GM18870 (cell line): ENCODE measurements around the gene SLC25A34.

ENCODE experiments used
- ATAC-seq: cut with Tn5 transposase; IDR thresholded peaks from one replicate; pipeline ENCODE4 v1.9.1; 2021; ENCODE audit warnings: moderate library complexity; ENCODE audit not compliant: unreplicated experiment

Gene SLC25A34

DNA sequence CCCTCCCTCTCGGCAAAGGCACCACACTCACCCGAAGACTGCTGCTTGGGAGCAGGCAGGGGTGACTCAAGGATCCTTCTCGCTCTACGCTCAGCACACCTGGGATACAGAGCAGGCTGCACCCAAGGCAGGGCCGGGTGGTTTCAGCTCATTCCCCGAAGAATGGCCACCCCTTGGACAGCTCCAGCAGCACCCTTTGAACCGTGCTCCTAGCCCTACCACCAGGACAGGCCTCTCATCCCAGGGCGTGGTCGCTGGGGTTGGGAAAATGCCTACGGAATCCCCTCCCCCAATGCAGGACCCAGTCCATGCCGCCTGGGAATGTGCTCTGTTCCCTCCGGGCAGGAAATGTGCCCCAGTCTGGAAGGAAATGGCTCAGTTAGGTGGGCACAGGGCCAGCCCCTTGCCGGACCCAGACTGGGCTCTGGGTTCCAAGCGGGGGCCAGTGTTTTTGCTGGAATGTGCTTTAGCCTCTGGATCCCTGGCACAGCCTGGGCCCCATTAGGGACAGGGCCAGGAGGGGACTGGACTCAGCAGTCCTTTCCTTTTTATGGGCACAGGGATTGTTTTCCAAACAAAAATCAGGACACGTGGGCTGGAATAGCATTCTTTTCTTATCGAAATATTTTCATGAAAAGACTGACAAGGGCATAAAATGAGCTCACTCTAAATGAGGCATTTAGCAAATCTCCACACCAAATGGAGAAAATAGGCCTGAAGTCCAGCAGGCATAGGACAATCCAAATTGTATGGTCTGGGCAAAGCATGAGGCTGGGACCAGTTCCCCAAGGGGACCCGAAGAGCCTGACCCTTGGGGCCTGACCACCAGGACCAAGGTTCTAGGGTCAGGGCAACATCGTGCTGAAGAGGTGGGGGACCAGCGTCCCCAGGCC is 13.6 kb downstream of the SLC25A34 start:
- no peak for ATAC-seq

DNA sequence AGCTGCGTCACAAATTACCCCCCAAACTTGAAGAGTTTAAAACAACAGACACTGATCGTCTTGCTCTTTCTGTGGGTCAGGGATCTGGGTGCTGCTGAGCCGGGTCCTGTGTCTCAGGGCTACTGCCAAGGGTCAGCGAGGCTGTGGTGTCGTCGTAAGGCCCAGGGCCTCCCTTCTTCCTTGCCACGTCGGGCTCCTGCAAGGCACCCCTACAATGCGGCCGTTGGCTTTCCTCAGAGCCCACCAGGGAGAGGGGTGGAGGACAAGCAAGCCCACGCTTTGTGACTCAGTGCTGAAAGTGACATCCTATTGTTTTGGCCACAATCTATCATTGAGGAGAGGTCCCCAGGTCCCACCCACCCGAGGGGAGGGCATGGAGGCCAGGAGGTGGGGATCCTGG is 14.9 kb downstream of the SLC25A34 start:
- no peak for ATAC-seq

DNA sequence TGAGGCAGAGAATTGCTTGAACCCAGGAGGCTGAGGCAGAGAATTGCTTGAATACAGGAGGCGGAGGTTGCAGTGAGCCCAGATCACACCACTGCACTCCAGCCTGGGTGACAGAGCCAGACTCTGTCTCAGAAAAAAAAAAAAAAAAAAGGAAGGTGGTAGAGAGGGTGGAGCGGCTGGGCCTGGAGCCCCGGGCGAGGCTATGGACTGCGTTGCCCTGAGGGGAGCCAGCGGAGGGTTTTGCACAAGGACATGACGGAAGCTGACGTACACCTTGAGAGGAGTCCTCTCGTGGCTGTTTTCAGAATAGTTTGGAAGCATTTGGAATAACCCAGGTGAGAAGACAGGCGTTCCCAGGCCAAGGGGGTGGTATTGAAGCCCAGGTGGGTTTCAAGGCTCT is 15.7 kb downstream of the SLC25A34 start:
- no peak for ATAC-seq

DNA sequence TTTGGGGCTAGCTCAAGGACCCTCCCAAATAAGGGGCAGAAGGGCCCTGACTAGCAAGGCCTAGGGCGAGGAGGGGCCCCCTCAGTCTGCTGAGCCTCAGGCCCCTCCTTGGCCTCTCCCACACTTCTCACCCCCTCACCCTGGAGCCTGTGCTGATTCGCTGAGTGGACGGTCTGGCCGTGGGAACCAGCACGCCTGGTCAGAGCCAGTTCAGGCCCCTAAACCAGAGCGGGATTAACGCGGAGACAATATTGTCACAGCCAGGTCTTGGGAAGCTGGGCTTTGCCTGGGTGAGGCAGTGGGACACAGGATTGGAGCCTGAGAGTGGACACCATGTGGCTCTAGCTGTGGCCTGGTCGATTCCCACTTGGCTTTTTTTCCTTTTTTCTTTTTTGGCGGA is 17.7 kb downstream of the SLC25A34 start:
- ATAC-seq = no peak

DNA sequence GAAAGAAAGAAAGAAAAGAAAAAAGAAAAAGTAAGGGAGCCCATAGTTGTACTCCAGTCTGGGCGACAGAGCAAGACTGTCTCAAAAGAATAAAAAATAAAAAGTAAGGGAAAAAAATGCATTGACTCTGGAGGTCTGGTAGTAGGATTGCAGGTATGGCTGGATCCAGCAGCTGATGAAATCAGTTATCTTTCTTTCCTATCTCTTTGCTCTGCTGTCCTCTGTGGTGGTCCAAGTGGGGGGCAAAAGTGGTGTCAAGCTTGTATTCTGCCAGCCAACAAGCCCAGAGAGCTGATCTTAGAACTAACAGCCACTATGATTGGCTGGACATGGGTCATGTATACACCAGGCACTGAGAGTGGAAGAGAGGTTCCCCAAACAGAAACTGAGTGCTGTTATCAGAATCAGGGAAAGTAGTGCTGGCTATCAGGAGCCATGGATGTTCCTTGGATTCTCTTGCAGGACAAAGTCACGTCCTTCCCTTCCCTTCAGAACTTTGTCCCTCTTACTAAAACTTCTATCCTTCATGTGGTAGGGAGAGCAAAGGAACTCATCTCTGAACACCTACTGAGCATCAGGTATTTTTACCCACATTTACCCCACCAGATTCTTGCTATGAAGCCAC is 19.1 kb downstream of the SLC25A34 start:
- ATAC-seq = no peak

DNA sequence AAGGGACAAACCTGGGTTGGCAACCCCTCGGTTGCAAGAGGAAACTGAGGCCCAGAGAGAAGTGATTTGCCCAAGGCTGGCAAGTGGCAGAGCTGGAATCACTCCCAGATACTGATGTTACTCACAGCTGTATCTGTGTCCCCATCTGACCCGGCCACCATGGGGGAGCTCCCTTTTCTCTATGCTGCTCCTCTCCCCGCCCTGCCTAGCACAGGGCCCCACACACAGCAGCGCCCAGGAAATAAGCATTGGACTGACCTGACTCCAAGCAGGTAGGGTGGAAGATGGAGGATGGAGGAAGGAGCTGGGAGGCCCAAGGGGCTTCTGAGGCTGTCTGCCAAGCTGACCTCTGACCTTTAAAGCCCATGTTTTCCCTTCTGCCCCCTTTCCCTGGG is 19.6 kb downstream of the SLC25A34 start:
- ATAC-seq = no peak

DNA sequence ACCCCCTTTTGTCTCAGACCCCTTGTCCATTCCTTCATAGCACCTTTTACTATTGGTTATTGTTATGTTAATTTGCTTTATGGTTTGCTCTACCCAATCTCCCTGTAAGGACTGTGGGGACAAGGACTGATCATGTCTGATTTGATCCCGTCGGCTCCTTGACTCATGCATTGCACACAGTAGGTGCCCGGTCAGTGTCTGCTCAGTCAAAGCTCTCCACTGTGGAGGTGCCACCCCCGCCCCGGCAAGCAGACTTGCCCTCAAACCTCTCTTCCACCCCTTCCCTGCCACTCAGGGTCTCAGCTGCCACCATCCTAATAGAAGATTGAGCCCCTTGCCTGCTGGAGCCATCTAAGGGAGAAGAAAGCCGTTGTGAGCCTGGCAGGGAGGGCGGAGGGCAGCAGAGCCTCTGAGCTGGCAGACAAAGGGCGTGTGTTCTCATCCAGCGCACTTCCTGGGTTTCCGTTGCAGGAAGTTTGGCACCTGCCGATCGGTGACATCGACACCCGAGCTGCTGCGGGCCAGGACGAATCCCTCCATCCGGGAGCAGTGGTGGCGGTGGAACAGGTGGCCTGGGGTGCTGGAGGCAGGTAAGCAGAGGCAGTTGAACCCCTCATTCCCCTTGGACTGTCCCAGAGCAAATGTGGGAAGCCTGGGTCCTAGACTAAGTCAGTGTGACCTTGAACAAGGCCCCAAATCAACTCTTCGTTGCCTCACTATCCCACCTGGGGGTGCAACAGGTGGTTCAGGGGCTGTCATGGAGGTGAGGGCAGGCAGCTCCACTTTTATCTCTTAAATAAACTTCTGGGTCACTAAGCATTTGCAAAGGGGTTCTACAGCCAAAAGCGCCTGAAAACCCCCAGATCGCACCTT is 20.3 kb downstream of the SLC25A34 start:
- ATAC-seq = no peak

DNA sequence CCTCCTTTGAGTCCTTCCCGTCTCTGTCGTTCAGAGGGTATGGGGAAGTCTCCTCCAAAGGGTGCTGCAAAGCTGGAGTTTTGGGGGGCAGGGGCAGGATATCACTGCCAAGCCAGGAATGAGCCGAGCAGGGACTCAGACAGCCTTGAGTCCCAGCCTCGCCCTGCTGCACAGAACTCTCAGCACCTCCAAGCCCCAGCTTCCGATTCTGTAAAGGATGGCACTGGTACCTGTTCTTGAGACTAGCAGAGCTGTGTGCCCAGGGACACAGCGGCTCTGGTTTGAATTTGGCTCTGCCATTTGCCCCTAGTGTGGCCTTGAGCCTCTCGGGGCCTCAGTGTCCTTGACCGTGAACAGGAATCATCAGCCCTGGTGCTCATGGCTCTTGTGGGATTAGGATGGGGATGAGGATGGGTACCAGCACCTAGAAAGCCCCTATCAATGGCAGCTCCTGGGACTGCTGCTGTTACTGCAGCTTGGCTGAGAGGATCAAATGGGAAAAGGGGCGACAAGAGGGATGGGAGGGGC is 21.0 kb downstream of the SLC25A34 start:
- ATAC-seq = no peak

DNA sequence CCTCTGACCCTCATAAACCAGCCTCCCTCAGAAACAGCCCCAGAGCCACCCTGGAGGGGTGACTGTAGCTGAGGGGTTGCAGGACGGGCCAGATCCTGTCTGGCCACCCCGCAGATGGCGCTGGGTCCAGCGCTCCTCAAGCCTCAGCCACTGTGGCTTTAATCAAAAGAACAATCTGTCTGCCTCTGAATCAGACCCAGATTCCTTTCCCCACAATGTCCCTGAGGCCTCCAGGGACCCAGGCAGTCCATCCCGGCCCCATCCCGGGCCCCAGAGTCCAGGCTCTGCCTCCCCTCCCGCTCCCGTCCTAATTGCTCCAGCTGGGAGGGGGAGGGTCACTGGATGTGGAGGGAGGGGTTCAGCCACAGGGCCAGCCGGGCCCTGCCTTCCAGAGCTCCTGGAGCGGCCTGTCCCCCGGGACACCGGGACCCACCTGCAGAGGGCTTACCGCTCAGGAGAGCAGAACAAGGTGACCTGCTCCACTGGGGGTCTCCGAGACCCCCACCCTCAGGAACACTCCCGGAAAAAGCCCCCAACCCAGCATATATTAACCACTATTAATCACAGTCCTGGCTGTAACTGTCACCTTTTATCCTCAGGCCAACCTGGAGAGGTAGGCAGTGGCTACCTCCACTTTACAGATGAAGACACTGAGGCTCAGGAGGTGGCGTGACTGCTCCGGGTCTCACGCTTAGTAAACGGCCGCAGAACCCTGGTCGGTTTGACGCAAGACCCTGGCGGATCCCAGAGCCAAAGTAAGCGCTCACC is 21.7 kb downstream of the SLC25A34 start:
- ATAC-seq = no peak

DNA sequence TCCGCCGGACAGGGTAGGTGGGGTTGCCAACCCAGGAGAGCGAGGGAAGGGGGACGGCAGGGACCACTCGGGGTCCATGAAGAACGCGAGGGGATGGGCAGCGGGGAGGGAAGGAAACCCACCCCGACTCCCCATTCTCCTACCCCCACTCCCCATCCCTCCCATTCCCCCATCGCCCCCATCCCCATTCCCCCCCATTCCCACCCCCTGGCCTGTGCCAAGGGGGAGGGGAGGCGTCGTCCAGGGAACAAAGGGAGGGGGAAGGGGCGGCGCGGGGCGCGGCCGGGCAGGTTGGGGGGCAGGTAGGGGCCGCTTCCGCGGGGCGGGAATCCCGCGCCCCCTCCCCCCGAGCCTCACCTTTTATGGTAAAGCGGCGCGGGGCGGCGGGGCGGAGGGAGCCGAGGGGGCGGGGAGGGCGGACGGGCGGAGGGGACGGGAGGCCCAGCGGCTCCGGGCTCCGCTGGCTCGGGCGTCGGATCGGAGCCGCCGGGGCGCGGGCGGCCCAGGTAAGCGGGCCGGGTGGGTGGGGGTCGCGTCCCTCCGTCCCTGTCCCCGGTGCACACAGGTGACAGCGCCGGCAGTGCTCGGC is 22.4 kb downstream of the SLC25A34 start, which contains the start of gene FBLIM1:
FBLIM1 (plus strand) TSS at position 453 of the 589 bp plus-strand sequence. CDS start 6,189 bp downstream, outside the sequence.
- no peak for ATAC-seq

DNA sequence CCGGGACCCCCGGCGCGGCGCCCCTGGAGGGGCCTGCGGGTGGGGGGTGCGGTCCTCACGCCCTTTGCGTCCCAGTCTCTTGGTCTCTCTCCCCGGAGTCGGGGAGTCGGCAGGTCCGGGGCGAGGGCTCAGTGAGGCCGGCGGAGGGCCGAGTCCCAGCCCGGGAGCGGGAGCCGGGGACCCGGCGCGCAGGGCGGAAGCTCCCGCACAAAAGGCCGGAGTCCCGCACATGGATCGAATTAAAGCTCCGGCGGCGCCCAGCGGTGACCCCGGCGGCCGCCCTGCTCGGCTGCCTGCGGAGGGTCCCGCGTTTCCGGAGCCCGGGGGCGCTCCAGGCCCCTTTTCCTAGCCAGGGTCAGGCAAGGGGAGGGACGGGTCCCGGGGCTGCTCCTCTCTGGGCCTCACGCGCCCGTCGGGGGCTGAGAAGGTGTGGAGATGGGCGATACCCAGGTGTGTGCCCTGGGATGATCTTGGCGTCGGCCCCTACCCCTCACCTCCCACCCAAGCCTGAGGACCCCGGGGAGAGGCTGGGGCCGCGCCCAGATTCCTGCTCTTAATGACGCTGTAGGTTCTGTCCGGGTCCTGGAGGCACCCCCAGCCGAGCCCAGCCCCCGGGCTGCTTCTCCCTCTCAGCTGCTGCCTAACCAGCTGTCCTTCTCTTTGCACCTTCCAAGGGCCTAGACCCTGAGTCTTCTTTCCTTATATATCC is 23.0 kb downstream of the SLC25A34 start:
- no peak for ATAC-seq

DNA sequence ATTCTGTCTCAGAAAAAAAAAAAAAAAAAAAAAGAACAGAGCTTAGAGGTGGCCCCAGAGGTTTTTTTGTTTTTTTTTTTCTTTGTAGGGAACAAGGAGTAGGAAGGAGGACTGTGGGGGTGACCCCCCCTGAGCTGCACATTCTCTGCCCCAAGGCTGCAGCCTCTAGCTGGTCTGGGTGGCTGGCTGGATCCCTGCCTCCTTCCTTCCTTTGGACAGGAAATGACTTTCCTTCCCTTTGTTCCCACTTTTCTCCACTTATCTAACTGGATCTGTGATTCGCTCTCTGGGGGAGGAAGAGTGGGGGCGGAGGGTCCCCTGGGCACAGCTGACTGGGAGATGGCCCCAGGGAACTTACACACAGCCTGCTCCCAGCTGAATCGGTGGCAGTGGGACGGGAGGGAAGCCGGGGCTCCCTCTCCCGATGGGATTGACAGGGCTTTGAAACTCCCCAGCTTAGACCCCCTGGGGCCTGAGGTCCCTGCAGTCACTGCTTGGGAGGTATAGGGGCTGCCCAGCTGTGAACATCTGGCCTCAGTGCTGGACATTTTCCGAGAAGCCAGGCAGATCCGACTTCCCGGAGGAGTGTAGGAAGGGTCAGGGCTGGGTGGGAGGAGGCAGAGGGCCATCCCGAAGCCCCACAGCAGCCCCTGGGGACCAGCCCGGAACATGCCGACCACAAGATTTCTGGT is 24.6 kb downstream of the SLC25A34 start:
- no peak for ATAC-seq

DNA sequence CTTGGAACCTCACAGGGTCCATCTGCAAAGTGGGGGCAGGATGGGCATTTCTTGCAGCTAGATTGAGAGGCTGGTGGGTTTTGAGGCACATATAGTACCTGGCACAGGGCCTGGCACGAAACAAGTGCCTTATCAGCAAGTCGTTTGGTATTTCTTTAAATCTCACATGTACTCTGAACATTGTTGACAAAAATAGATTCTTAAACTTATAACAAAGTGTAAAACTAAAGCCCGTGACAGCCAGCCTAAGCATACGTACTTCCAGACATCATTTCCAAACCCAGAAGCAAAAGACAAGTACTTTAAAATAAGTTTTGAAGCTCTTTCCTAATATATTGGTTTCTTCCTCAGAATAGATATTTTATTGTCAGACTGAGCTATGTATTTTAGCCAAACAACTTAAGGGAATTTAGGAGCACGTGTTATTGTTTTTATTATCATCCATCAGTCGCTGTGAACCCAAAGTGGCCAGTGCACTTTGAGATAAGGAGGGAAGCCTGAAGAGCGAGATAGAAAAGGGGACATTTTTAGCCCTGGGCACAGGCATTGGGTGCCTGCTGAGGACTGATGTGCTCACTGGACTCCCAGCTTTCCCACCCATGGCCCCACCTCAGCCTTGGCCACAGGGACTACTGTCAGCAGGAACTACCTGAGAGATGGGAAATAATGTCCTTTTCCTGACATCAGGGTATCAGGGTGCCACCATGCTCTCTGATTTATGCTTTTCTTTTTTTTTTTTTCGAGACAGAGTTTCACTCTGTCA is 25.5 kb downstream of the SLC25A34 start:
- no peak for ATAC-seq

DNA sequence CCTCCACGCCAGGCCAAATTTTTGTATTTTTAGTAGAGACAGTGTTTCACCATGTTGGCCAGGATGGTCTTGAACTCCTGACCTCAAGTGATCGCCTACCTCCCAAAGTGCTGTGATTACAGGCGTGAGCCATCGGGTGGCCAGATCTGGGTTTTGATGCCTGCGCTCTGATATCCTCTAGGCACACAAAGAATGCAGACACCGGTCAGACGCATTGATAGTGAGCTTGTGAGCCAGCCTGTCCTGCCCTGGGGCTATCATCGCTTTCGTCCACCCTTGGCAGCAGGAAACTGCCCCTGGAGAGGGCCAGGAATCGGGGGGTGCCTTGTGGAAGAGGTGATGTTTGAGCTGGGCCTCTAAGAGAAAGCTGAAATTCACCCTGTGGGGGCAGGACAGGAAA is 26.5 kb downstream of the SLC25A34 start:
- ATAC-seq = no peak

DNA sequence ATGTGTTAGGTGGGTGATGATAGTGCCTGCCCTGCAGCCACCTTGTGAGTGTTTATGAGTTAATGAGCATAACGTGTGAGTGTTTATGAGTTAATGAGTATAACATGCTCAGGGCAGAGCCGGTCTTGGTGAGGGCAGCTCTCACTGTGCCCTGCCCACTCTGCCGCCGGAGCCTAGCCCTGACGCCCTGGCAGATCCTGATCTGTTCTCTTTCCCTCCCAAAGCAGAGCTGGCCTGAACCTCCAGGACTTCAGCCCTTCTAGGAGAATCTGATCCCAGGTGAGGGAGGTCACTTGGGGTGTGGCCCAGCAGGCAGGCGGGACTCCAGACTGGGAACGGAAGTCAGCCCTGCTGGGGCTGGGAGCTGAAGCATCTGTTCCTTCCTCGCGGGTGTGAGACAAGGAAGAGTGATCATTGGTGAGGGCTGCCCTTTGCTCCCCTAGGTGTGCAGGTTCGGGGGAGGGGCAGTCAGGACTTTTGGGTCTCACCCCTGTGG is 28.3 kb downstream of the SLC25A34 start:
- no peak for ATAC-seq

DNA sequence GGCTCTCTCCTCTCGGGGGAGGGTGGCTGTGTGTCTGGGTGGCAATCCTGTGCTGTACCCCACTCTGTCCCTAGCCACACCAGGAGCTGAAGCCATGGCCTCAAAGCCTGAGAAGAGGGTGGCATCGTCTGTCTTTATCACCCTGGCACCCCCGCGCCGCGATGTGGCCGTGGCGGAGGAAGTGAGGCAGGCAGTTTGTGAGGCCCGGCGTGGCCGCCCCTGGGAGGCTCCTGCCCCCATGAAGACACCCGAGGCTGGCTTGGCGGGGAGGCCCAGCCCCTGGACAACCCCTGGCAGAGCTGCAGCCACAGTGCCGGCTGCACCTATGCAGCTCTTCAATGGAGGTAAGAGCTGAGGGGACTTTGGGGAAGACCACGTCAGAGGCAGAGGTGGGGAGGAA is 28.8 kb downstream of the SLC25A34 start:
- ATAC-seq = no peak

DNA sequence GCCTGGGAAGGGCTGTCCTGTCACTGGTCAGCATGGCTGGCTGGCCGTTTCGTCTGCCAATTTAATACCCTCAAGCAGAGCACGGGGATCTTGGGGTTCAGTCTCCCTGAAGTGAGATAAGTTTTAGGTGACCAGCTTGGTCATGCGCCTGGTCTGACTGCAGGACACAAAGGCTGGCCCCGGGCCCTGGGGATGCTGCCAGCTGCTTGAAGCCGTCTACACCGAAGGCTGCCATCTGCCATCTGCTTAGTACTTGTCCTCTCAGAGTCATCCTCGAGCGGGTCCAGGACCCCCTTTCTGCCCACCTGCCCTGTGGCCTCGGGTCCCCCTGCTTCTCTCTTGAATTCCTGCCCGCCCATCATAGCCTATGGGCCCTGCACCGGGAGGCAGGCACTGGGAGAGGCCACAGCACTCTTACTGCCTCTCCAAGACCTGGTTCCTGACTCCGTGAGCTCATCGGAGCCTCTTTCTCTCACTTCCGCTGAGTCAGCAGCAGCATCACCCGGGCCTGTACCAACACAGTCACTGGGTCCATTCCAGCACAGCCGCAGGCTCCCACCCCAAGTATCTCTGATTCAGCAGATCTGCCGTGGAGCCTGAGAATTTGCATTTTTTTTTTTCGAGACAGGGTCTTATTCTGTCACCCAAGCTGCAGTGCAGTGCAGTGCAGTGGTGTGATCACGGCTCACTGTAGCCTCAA is 29.6 kb downstream of the SLC25A34 start:
- ATAC-seq = no peak
